HepG2 (cell line): Measurements from ENCODE around the gene C1orf198.

Experiments used
- CREB1 ChIP-seq, 2 experiments: fragments of 450-650 bp in 1 of 2; IDR thresholded peaks; 2 replicates each; pipeline ENCODE4 v1.6.1; 2016 to 2017; ENCODE audit warnings: control low read depth in 1 of 2, mild to moderate bottlenecking in 1 of 2, missing compliant biosample characterization in 1 of 2, missing genetic modification characterization in 1 of 2
- EZH2 ChIP-seq: conservative IDR thresholded peaks from 2 replicates; pipeline ENCODE4 v1.6.1; 2012; ENCODE audit warnings: mild to moderate bottlenecking, low read depth, low read length, moderate library complexity
- MYNN ChIP-seq: sonication (generic); formaldehyde crosslinking; IDR thresholded peaks from 2 replicates; pipeline ENCODE4 v1.4.0; 2020; ENCODE audit warnings: mild to moderate bottlenecking, low read depth, missing genetic modification reagents
- PCBP2 ChIP-seq: fragments of 200-400 bp; formaldehyde crosslinking; optimal IDR thresholded peaks from 2 replicates; pipeline ENCODE3; 2018; ENCODE audit warnings: low read length, low read depth; ENCODE audit not compliant: poor library complexity, severe bottlenecking
- SP2 ChIP-seq: sonication (generic); formaldehyde crosslinking; IDR thresholded peaks from 2 replicates; pipeline ENCODE4 v1.5.1; 2020; ENCODE audit warnings: mild to moderate bottlenecking, missing genetic modification reagents
- ZNF225 ChIP-seq: sonication (generic); formaldehyde crosslinking; IDR thresholded peaks from 2 replicates; pipeline ENCODE4 v1.4.0; 2020; ENCODE audit warnings: mild to moderate bottlenecking, missing genetic modification reagents
- ZNF737 ChIP-seq: sonication (generic); formaldehyde crosslinking; IDR thresholded peaks from 2 replicates; pipeline ENCODE4 v1.5.0; 2020; ENCODE audit warnings: missing genetic modification reagents, mild to moderate bottlenecking, borderline replicate concordance
- TF ChIP-seq, protein P1 (sequence below): sonication (generic); formaldehyde crosslinking; IDR thresholded peaks from 2 replicates; pipeline ENCODE4 v1.5.0; 2020; ENCODE audit warnings: mild to moderate bottlenecking, missing genetic modification reagents, moderate library complexity
- TF ChIP-seq, protein P2 (sequence below): IDR thresholded peaks from 2 replicates; pipeline ENCODE4 v1.6.1; 2016; ENCODE audit warnings: missing biosample characterization, missing genetic modification reagents, low read depth
- TF ChIP-seq, protein P3 (sequence below): sonication (generic); formaldehyde crosslinking; IDR thresholded peaks from 2 replicates; pipeline ENCODE4 v1.8.1; 2022; ENCODE audit warnings: low read depth, mild to moderate bottlenecking, missing genetic modification reagents
- TF ChIP-seq, protein P4 (sequence below), 2 experiments: IDR thresholded peaks; 2 replicates each; pipeline ENCODE4 v1.6.1; 2011 to 2012; ENCODE audit warnings: low read length in 2 of 2, borderline replicate concordance in 1 of 2, low read depth in 1 of 2, mild to moderate bottlenecking in 1 of 2, moderate library complexity in 1 of 2
- TF ChIP-seq, protein P5 (sequence below), 2 experiments: sonication (generic) in 1 of 2; formaldehyde crosslinking in 1 of 2; IDR thresholded peaks; 2 replicates each; pipeline versions ENCODE4 v1.5.1 to v1.6.1; 2011 to 2020; ENCODE audit warnings: borderline replicate concordance in 1 of 2, low read depth in 1 of 2, low read length in 1 of 2, mild to moderate bottlenecking in 1 of 2, missing genetic modification reagents in 1 of 2, moderate library complexity in 1 of 2

DNA sequence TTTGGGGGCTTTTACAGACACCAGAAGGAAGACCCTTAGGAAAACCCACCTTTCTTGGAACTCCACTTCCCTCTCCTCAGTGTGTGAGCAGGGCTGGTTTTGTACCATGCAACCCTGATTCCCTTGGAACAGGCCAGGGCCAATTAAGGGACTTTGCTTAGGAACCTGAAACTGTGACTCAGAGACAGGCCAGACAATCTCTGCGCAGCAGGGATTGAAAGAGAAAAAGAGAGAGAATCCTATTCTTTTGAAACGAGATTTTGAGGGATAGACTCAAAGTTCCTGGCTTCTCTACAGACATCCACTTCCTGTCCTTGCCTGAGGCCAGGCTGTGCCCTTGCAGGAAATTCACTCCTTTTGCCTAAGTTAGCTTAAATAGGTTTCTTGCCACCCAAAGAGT, 23.1 kb upstream of the C1orf198 start:
- TF ChIP-seq PCBP2 (no peak), MYNN (CRISPR knock-in tag) (no peak), SP2 (CRISPR knock-in tag) (no peak), EZH2 (no peak), ZNF737 (CRISPR knock-in tag) (no peak), CREB1 (IDR thresholded peaks at IDR 0.05) (no peak), CREB1 (CRISPR knock-in tag; IDR thresholded peaks at IDR 0.05) (no peak), ZNF225 (CRISPR knock-in tag) (no peak)
- TF ChIP-seq, protein P1, sequence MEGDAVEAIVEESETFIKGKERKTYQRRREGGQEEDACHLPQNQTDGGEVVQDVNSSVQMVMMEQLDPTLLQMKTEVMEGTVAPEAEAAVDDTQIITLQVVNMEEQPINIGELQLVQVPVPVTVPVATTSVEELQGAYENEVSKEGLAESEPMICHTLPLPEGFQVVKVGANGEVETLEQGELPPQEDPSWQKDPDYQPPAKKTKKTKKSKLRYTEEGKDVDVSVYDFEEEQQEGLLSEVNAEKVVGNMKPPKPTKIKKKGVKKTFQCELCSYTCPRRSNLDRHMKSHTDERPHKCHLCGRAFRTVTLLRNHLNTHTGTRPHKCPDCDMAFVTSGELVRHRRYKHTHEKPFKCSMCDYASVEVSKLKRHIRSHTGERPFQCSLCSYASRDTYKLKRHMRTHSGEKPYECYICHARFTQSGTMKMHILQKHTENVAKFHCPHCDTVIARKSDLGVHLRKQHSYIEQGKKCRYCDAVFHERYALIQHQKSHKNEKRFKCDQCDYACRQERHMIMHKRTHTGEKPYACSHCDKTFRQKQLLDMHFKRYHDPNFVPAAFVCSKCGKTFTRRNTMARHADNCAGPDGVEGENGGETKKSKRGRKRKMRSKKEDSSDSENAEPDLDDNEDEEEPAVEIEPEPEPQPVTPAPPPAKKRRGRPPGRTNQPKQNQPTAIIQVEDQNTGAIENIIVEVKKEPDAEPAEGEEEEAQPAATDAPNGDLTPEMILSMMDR (CRISPR knock-in tag): no peak
- TF ChIP-seq, protein P2, sequence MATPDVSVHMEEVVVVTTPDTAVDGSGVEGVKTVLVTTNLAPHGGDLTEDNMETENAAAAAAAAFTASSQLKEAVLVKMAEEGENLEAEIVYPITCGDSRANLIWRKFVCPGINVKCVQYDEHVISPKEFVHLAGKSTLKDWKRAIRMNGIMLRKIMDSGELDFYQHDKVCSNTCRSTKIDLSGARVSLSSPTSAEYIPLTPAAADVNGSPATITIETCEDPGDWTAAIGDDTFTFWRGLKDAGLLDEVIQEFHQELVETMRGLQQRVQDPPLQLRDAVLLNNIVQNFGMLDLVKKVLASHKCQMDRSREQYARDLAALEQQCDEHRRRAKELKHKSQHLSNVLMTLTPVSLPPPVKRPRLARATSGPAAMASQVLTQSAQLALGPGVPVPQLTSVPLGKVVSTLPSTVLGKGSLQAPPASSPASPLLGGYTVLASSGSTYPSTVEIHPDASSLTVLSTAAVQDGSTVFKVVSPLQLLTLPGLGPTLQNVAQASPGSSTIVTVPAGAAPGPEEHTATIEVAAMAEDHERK (CRISPR knock-in tag): no peak
- TF ChIP-seq, protein P3, sequence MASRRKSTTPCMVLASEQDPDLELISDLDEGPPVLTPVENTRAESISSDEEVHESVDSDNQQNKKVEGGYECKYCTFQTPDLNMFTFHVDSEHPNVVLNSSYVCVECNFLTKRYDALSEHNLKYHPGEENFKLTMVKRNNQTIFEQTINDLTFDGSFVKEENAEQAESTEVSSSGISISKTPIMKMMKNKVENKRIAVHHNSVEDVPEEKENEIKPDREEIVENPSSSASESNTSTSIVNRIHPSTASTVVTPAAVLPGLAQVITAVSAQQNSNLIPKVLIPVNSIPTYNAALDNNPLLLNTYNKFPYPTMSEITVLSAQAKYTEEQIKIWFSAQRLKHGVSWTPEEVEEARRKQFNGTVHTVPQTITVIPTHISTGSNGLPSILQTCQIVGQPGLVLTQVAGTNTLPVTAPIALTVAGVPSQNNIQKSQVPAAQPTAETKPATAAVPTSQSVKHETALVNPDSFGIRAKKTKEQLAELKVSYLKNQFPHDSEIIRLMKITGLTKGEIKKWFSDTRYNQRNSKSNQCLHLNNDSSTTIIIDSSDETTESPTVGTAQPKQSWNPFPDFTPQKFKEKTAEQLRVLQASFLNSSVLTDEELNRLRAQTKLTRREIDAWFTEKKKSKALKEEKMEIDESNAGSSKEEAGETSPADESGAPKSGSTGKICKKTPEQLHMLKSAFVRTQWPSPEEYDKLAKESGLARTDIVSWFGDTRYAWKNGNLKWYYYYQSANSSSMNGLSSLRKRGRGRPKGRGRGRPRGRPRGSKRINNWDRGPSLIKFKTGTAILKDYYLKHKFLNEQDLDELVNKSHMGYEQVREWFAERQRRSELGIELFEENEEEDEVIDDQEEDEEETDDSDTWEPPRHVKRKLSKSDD (CRISPR knock-in tag): no peak
- TF ChIP-seq, protein P4, sequence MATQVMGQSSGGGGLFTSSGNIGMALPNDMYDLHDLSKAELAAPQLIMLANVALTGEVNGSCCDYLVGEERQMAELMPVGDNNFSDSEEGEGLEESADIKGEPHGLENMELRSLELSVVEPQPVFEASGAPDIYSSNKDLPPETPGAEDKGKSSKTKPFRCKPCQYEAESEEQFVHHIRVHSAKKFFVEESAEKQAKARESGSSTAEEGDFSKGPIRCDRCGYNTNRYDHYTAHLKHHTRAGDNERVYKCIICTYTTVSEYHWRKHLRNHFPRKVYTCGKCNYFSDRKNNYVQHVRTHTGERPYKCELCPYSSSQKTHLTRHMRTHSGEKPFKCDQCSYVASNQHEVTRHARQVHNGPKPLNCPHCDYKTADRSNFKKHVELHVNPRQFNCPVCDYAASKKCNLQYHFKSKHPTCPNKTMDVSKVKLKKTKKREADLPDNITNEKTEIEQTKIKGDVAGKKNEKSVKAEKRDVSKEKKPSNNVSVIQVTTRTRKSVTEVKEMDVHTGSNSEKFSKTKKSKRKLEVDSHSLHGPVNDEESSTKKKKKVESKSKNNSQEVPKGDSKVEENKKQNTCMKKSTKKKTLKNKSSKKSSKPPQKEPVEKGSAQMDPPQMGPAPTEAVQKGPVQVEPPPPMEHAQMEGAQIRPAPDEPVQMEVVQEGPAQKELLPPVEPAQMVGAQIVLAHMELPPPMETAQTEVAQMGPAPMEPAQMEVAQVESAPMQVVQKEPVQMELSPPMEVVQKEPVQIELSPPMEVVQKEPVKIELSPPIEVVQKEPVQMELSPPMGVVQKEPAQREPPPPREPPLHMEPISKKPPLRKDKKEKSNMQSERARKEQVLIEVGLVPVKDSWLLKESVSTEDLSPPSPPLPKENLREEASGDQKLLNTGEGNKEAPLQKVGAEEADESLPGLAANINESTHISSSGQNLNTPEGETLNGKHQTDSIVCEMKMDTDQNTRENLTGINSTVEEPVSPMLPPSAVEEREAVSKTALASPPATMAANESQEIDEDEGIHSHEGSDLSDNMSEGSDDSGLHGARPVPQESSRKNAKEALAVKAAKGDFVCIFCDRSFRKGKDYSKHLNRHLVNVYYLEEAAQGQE (IDR thresholded peaks at IDR 0.05; ENCODE audit: borderline replicate concordance in 1 of 2, low read depth in 1 of 2, low read length in 2 of 2): no peak
- TF ChIP-seq, protein P5, sequence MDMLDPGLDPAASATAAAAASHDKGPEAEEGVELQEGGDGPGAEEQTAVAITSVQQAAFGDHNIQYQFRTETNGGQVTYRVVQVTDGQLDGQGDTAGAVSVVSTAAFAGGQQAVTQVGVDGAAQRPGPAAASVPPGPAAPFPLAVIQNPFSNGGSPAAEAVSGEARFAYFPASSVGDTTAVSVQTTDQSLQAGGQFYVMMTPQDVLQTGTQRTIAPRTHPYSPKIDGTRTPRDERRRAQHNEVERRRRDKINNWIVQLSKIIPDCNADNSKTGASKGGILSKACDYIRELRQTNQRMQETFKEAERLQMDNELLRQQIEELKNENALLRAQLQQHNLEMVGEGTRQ (IDR thresholded peaks at IDR 0.05; ENCODE audit: low read depth, low read length): no peak
- TF ChIP-seq, protein P5 (CRISPR knock-in tag; IDR thresholded peaks at IDR 0.05; ENCODE audit: borderline replicate concordance): no peak
